WTC11 (cell line): ENCODE data around the gene XPR1. TPM values are rescaled to one million over a fixed set of nuclear protein-coding genes. Genes with fewer than 3 reads are reported as not detected.

Source experiments
- ATAC-seq: fragments of 200-7000 bp; cut with Tn5 transposase; 2 replicates; pipeline ENCODE4 v1.10.0; 2021; ENCODE audit warnings: mild to moderate bottlenecking, moderate library complexity
- CTCF ChIA-PET: fragments of 300-600 bp; sonication (Branson Sonifier 250); formaldehyde crosslinking; loops from one replicate; lab custom pipeline; 2021; ENCODE audit warnings: antibody characterized with exemption; lab: Charles Lee
- POLR2A ChIA-PET: fragments of 350-600 bp; sonication (Branson Sonifier 250); formaldehyde crosslinking; loops from one replicate; lab custom pipeline; 2021; ENCODE audit warnings: antibody characterized with exemption; lab: Charles Lee
- DNase-seq: peaks from one replicate; pipeline ENCODE4 v3.0.0; 2021; ENCODE audit warnings: low spot score
- H3K27ac Mint-ChIP-seq: 2 replicates; pipeline ENCODE4 v1.8.0; 2021; ENCODE audit warnings: mixed read lengths
- H3K27me3 Mint-ChIP-seq: 2 replicates; pipeline ENCODE4 v1.8.0; 2021; ENCODE audit warnings: low read depth, mild to moderate bottlenecking, moderate library complexity, mixed read lengths
- H3K36me3 Mint-ChIP-seq: 2 replicates; pipeline ENCODE4 v1.8.0; 2021; ENCODE audit warnings: mixed read lengths
- H3K4me1 Mint-ChIP-seq: 2 replicates; pipeline ENCODE4 v1.8.0; 2022; ENCODE audit warnings: mixed read lengths
- H3K4me3 Mint-ChIP-seq: 2 replicates; pipeline ENCODE4 v1.8.0; 2021; ENCODE audit warnings: mild to moderate bottlenecking, moderate library complexity, mixed read lengths
- H3K9me3 Mint-ChIP-seq: 2 replicates; pipeline ENCODE4 v1.8.0; 2021; ENCODE audit warnings: mixed read lengths
- GABPB1 ChIP-seq: sonication (generic); formaldehyde crosslinking; IDR thresholded peaks from 2 replicates; pipeline ENCODE4 v1.8.1; 2023; ENCODE audit warnings: mild to moderate bottlenecking, missing genetic modification reagents
- NR1H2 ChIP-seq: sonication (generic); formaldehyde crosslinking; IDR thresholded peaks from 2 replicates; pipeline ENCODE4 v1.9.0; 2021; ENCODE audit warnings: mild to moderate bottlenecking, moderate library complexity, missing genetic modification reagents
- SOX15 ChIP-seq: fragments of 250-450 bp; sonication (Bioruptor Pico); IDR thresholded peaks from 2 replicates; pipeline ENCODE4 v1.9.0; 2021; ENCODE audit warnings: mild to moderate bottlenecking
- SP1 ChIP-seq: sonication (generic); formaldehyde crosslinking; conservative IDR thresholded peaks from 2 replicates; pipeline ENCODE4 v1.8.1; 2022; ENCODE audit warnings: missing genetic modification reagents
- STAT6 ChIP-seq: sonication (generic); formaldehyde crosslinking; conservative IDR thresholded peaks from 2 replicates; pipeline ENCODE4 v1.8.1; 2023; ENCODE audit warnings: mild to moderate bottlenecking, low read depth, missing genetic modification reagents, moderate library complexity
- TP53 ChIP-seq: sonication (generic); formaldehyde crosslinking; IDR thresholded peaks from 2 replicates; pipeline ENCODE4 v1.8.1; 2023; ENCODE audit warnings: mild to moderate bottlenecking, missing genetic modification reagents
- ZBTB21 ChIP-seq: sonication (generic); formaldehyde crosslinking; IDR thresholded peaks from 2 replicates; pipeline ENCODE4 v1.8.1; 2023; ENCODE audit warnings: mild to moderate bottlenecking, missing genetic modification reagents, borderline replicate concordance
- ZNF219 ChIP-seq: sonication (generic); formaldehyde crosslinking; IDR thresholded peaks from 2 replicates; pipeline ENCODE4 v1.8.0; 2023; ENCODE audit warnings: missing genetic modification reagents, mild to moderate bottlenecking, borderline replicate concordance
- ZNF263 ChIP-seq: sonication (generic); formaldehyde crosslinking; IDR thresholded peaks from 2 replicates; pipeline ENCODE4 v1.8.1; 2022; ENCODE audit warnings: low read depth, mild to moderate bottlenecking, moderate library complexity, missing genetic modification reagents
- ZNF532 ChIP-seq: fragments of 250-450 bp; sonication (Bioruptor Pico); IDR thresholded peaks from 2 replicates; pipeline ENCODE4 v1.9.0; 2021; ENCODE audit warnings: mild to moderate bottlenecking, borderline replicate concordance
- total RNA-seq: library from RNA; stranded (reverse); gene quantifications from 3 replicates; pipeline ENCODE4 v1.2.3, GENCODE V29; 2021

Gene XPR1
- total RNA-seq, 1 experiment from 2014 or later = 34.6 TPM

- CTCF ChIA-PET = interaction anchor here (0.6 to 3.0 kb wide), 8 partner anchors 9 to 410 kb away, joined by 3 to 22 read pairs (median 4); no protein-coding TSS in a partner anchor
- Mint-ChIP-seq H3K27ac (no peak overlapping the region; the same call in 1 of the 2 replicates), H3K4me1 (peaks cover 69% of the 10 kb centered on the region), H3K27me3 (no peaks in the 10 kb centered on the region), H3K36me3 (no peaks in the 10 kb centered on the region), H3K9me3 (no peaks in the 10 kb centered on the region), H3K4me3 (no peak overlapping the region)
- POLR2A ChIA-PET = interaction anchor here (1.0 kb wide), 1 partner anchor 178 kb away, joined by 3 read pairs; no protein-coding TSS in a partner anchor
- DNase-seq = no peak
- no peak for ATAC-seq
- TF ChIP-seq SP1 (CRISPR knock-in tag) (no peak), ZBTB21 (CRISPR knock-in tag) (no peak), ZNF219 (CRISPR knock-in tag) (no peak), ZNF532 (CRISPR knock-in tag) (no peak), ZNF263 (peak; percentile 71; the same call in 1 of the 2 replicates)
These were observed 294.6 kb downstream of the XPR1 start for GRCh38 chr1:180926164-180926981.

- TF ChIP-seq NR1H2 (CRISPR knock-in tag) (no peak), GABPB1 (CRISPR knock-in tag) (no peak), TP53 (no peak), STAT6 (CRISPR knock-in tag) (no peak)
- no peaks in the 10 kb centered on the region for H3K36me3 Mint-ChIP-seq
- H3K9me3 Mint-ChIP-seq = no peaks in the 10 kb centered on the region
- DNase-seq = no peak
- ChIA-PET POLR2A (no interaction called here), CTCF (interaction anchor here (1.2 to 3.0 kb wide), 3 partner anchors 10 to 46 kb away, joined by 3 to 22 read pairs (median 11); no protein-coding TSS in a partner anchor)
- ATAC-seq = no peak
- H3K4me3 Mint-ChIP-seq = no peak overlapping the region
- H3K27ac Mint-ChIP-seq = peak overlapping the region; percentile 80; the same call in 1 of the 2 replicates
- H3K4me1 Mint-ChIP-seq = peaks cover 59% of the 10 kb centered on the region
- H3K27me3 Mint-ChIP-seq = no peaks in the 10 kb centered on the region
These were observed 295.5 kb downstream of the XPR1 start for GRCh38 chr1:180927348-180927747.

DNA sequence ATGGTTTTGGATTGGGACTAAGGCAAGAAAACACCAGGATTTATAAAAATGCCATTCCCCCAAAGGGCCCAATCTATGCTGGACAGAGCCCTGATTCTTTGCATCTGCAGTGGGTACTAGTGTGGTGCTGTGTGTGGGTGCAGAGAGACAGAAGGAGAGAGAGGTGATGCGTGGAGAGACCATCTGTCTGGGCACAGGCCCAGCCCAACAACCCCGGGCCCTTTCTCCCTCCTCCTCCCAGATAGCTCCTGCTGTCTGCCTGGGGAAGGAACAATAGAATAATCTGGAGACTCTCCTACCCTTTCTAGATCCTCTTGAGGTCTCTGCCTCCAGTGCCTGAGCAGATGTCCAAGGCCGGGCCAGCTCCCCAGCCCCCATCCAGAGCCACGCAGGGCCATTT lies 296.0 kb downstream of the XPR1 start:
- ChIA-PET POLR2A (no interaction called here), CTCF (interaction anchor here (2.9 to 3.0 kb wide), 2 partner anchors 10 to 46 kb away, joined by 11 to 22 read pairs; no protein-coding TSS in a partner anchor)
- TF ChIP-seq ZBTB21 (CRISPR knock-in tag) = no peak
- TF ChIP-seq SOX15 (CRISPR knock-in tag) = no peak
- H3K27me3 Mint-ChIP-seq = no peaks in the 10 kb centered on the region
- no peaks in the 10 kb centered on the region for H3K36me3 Mint-ChIP-seq
- H3K27ac Mint-ChIP-seq = no peak overlapping the region
- no peak overlapping the region for H3K4me3 Mint-ChIP-seq
- no peak for ATAC-seq
- no peaks in the 10 kb centered on the region for H3K9me3 Mint-ChIP-seq
- DNase-seq = no peak
- peaks cover 56% of the 10 kb centered on the region for H3K4me1 Mint-ChIP-seq
